Ovary (tissue), 3 donors: ENCODE data around the gene CHSY3.

Source experiments
- CTCF ChIP-seq, 3 donors: fragments of 450-650 bp in 2 of 3; fragments of 200-600 bp in 1 of 3; IDR thresholded peaks; one replicate each; pipeline versions ENCODE4 v1.5.1 to v1.8.0; 2016 to 2022; ENCODE audit warnings: antibody characterized with exemption in 3 of 3, mild to moderate bottlenecking in 1 of 3
- EP300 ChIP-seq: sonication (generic); formaldehyde crosslinking; IDR thresholded peaks from one replicate; pipeline ENCODE4 v1.6.1; 2017; ENCODE audit warnings: antibody characterized with exemption
- POLR2A ChIP-seq: fragments of 450-650 bp; IDR thresholded peaks from one replicate; pipeline ENCODE4 v1.6.1; 2017; ENCODE audit warnings: antibody characterized with exemption, mild to moderate bottlenecking, moderate library complexity
- donor health status: DM: no; HTN: no; CAD: no.

- TF ChIP-seq CTCF (IDR thresholded peaks at IDR 0.05): no peak
- no peak for TF ChIP-seq EP300
- no peak for TF ChIP-seq POLR2A
These were observed 161.4 kb downstream of the CHSY3 start for GRCh38 chr5:130065617-130066016.
